GM19240 (cell line): ENCODE data around the gene KCNK13.
"Not testable (repeated sequence)": the region's sequence is repeated elsewhere in the genome, so short reads cannot be mapped to it uniquely, and the experiment has no call there.

ENCODE experiments used
- DNase-seq: peaks from one replicate; pipeline ENCODE4 v3.0.0; 2011; ENCODE audit warnings: low spot score; ENCODE audit not compliant: insufficient read length

Gene KCNK13

GRCh38 chr14:90060965-90061684 is 669 bp upstream of the KCNK13 start:
- DNase-seq: no peak

- DNase-seq: no peak
Measured at GRCh38 chr14:90062127-90062794, 467 bp downstream of the KCNK13 start.

GRCh38 chr14:90062822-90063539 is 1.2 kb downstream of the KCNK13 start:
- DNase-seq: no peak

GRCh38 chr14:90072350-90072749 is 10.6 kb downstream of the KCNK13 start:
- DNase-seq: no peak

- DNase-seq: no peak
Measured at GRCh38 chr14:90079576-90079975, 17.8 kb downstream of the KCNK13 start.

GRCh38 chr14:90087433-90087832 is 25.6 kb downstream of the KCNK13 start:
- no peak for DNase-seq

- no peak for DNase-seq
Measured at GRCh38 chr14:90088176-90088575, 26.4 kb downstream of the KCNK13 start.

GRCh38 chr14:90089486-90089885 is 27.7 kb downstream of the KCNK13 start:
- DNase-seq: not testable (repeated sequence)

- DNase-seq: no peak
Measured at GRCh38 chr14:90091393-90091792, 29.6 kb downstream of the KCNK13 start.

- no peak for DNase-seq
Measured at GRCh38 chr14:90093942-90094595, 32.3 kb downstream of the KCNK13 start.

GRCh38 chr14:90095096-90095495 is 33.3 kb downstream of the KCNK13 start:
- DNase-seq: no peak

GRCh38 chr14:90096566-90096965 is 34.8 kb downstream of the KCNK13 start:
- no peak for DNase-seq

GRCh38 chr14:90103808-90104207 is 42.0 kb downstream of the KCNK13 start:
- DNase-seq: no peak

- no peak for DNase-seq
Measured at GRCh38 chr14:90105756-90106155, 44.0 kb downstream of the KCNK13 start.

GRCh38 chr14:90107789-90108188 is 46.0 kb downstream of the KCNK13 start:
- no peak for DNase-seq

- DNase-seq: no peak
Measured at GRCh38 chr14:90109858-90110257, 48.1 kb downstream of the KCNK13 start.

- no peak for DNase-seq
Measured at GRCh38 chr14:90111895-90112534, 50.2 kb downstream of the KCNK13 start.

- DNase-seq: no peak
Measured at GRCh38 chr14:90114554-90114953, 52.8 kb downstream of the KCNK13 start.

GRCh38 chr14:90115780-90116179 is 54.0 kb downstream of the KCNK13 start:
- no peak for DNase-seq

GRCh38 chr14:90116444-90116843 is 54.6 kb downstream of the KCNK13 start:
- no peak for DNase-seq

- DNase-seq: no peak
Measured at GRCh38 chr14:90118027-90118426, 56.2 kb downstream of the KCNK13 start.
